A549 (cell line): ENCODE results near the gene ZNF511. TPM values are rescaled to one million over a fixed set of nuclear protein-coding genes. Genes with fewer than 3 reads are reported as not detected.
A peak's percentile ranks its signal among the peaks of the same experiment; 100 is the strongest.

ENCODE experiments used
- ATAC-seq, 2 experiments: fragments of 200-7000 bp in 1 of 2; fragments of >200 bp in 1 of 2; cut with Nextera tagmentation in 1 of 2; cut with Tn5 transposase in 1 of 2; 3 replicates each; pipeline versions ENCODE4 v1.8.0 to v1.9.1; 2018 to 2020; ENCODE audit warnings: mild to moderate bottlenecking in 1 of 2, moderate library complexity in 1 of 2
- CTCF ChIA-PET: fragments of 300-600 bp; sonication (Branson Sonifier 250); formaldehyde crosslinking; extraction: SDS; loops from one replicate; lab custom pipeline; 2021; ENCODE audit warnings: antibody characterized with exemption, inconsistent platforms; lab: Yijun Ruan, JAX
- POLR2A ChIA-PET: fragments of 350-600 bp; formaldehyde crosslinking; extraction: SDS; loops from one replicate; lab custom pipeline; 2021; ENCODE audit warnings: antibody characterized with exemption, inconsistent platforms; lab: Yijun Ruan, JAX
- DNase-seq, 2 experiments: peaks; one replicate each; pipeline versions ENCODE4 v3.0.0 to v3.0.0-alpha.2; 2011 to 2016; ENCODE audit warnings: low read depth in 1 of 2, low spot score in 1 of 2
- FAIRE-seq: peaks from 2 replicates; lab custom pipeline; 2011; peaks lifted over from hg19 to GRCh38; lab: Jason Lieb, UNC
- H3K27ac ChIP-seq, 2 experiments: fragments of >200 bp; sonication (Bioruptor Twin); formaldehyde crosslinking; 3 replicates each; pipeline ENCODE4 v1.5.1; 2016 to 2017
- H3K4me1 ChIP-seq: fragments of >200 bp; sonication (Bioruptor Twin); formaldehyde crosslinking; 3 replicates; pipeline ENCODE4 v1.6.1; 2016
- H3K4me2 ChIP-seq: fragments of >200 bp; sonication (Bioruptor Twin); formaldehyde crosslinking; 3 replicates; pipeline ENCODE4 v1.6.1; 2016
- H3K4me3 ChIP-seq: fragments of >200 bp; sonication (Bioruptor Twin); formaldehyde crosslinking; 3 replicates; pipeline ENCODE4 v1.5.1; 2016
- H3K9me3 ChIP-seq: fragments of >200 bp; sonication (Bioruptor Twin); formaldehyde crosslinking; 3 replicates; pipeline ENCODE4 v1.6.1; 2016
- ATOH8 ChIP-seq: fragments of 250-450 bp; sonication (Bioruptor Pico); IDR thresholded peaks from 2 replicates; pipeline ENCODE4 v1.5.0; 2020; ENCODE audit warnings: low read depth, mild to moderate bottlenecking, moderate library complexity
- BHLHE40 ChIP-seq: IDR thresholded peaks from 2 replicates; pipeline ENCODE4 v1.6.1; 2012; ENCODE audit warnings: low read depth, low read length, inconsistent platforms
- CEBPB ChIP-seq, 2 experiments: fragments of >200 bp in 1 of 2; sonication (Bioruptor Twin) in 1 of 2; formaldehyde crosslinking in 1 of 2; IDR thresholded peaks; 2 replicates each; pipeline ENCODE4 v1.6.1; 2012 to 2016
- CHD2 ChIP-seq: fragments of 150-350 bp; IDR thresholded peaks from 2 replicates; pipeline ENCODE4 v1.6.1; 2014; ENCODE audit warnings: low read length; ENCODE audit not compliant: partially characterized antibody
- CHD4 ChIP-seq: fragments of 200-600 bp; sonication (generic); IDR thresholded peaks from 2 replicates; pipeline ENCODE4 v1.6.1; 2016; ENCODE audit warnings: antibody characterized with exemption, mild to moderate bottlenecking, borderline replicate concordance
- FOSB ChIP-seq: fragments of 250-450 bp; sonication (Bioruptor Pico); IDR thresholded peaks from 2 replicates; pipeline ENCODE4 v1.5.0; 2020; ENCODE audit warnings: mild to moderate bottlenecking, moderate library complexity
- FOSL2 ChIP-seq, 2 experiments: fragments of 450-650 bp in 1 of 2; fragments of >200 bp in 1 of 2; sonication (Bioruptor Twin) in 1 of 2; formaldehyde crosslinking; IDR thresholded peaks; 2 replicates each; pipeline versions ENCODE4 v1.5.0 to v1.6.1; 2016 to 2020; ENCODE audit warnings: mild to moderate bottlenecking in 1 of 2, moderate library complexity in 1 of 2
- FOXS1 ChIP-seq: fragments of 250-450 bp; sonication (Bioruptor Pico); IDR thresholded peaks from 2 replicates; pipeline ENCODE4 v1.5.0; 2020; ENCODE audit warnings: mild to moderate bottlenecking, moderate library complexity
- GATA3 ChIP-seq: IDR thresholded peaks from 2 replicates; pipeline ENCODE4 v1.6.1; 2012; ENCODE audit warnings: borderline replicate concordance
- HDAC2 ChIP-seq: fragments of 200-600 bp; sonication (generic); IDR thresholded peaks from 2 replicates; pipeline ENCODE4 v1.6.1; 2016
- HOXB5 ChIP-seq: fragments of 250-450 bp; sonication (Bioruptor Pico); IDR thresholded peaks from 2 replicates; pipeline ENCODE4 v1.5.0; 2020; ENCODE audit warnings: mild to moderate bottlenecking, moderate library complexity
- JUN ChIP-seq, 2 experiments: fragments of >200 bp; sonication (Bioruptor Twin); formaldehyde crosslinking; IDR thresholded peaks; 2 replicates in 1 of 2; 3 replicates in 1 of 2; pipeline ENCODE4 v1.6.1; 2016 to 2017
- KDM5A ChIP-seq: fragments of 200-600 bp; sonication (generic); IDR thresholded peaks from 2 replicates; pipeline ENCODE4 v1.6.1; 2016; ENCODE audit warnings: antibody characterized with exemption, mild to moderate bottlenecking
- MAFK ChIP-seq: fragments of 450-650 bp; IDR thresholded peaks from 2 replicates; pipeline ENCODE4 v1.6.1; 2014; ENCODE audit not compliant: partially characterized antibody
- MAZ ChIP-seq: fragments of 150-350 bp; IDR thresholded peaks from 2 replicates; pipeline ENCODE4 v1.6.1; 2014; ENCODE audit warnings: antibody characterized with exemption, low read depth, low read length, borderline replicate concordance
- MYC ChIP-seq: IDR thresholded peaks from 2 replicates; pipeline ENCODE4 v1.6.1; 2012; ENCODE audit warnings: mild to moderate bottlenecking, inconsistent platforms, low read length, improper control_type of control experiment, borderline replicate concordance
- NFE2L2 ChIP-seq: fragments of 150-350 bp; conservative IDR thresholded peaks from 2 replicates; pipeline ENCODE4 v1.6.1; 2014; ENCODE audit warnings: low read length
- NR3C1 ChIP-seq: fragments of >200 bp; sonication (Bioruptor Twin); formaldehyde crosslinking; IDR thresholded peaks from 3 replicates; pipeline ENCODE4 v1.6.1; 2017
- PHF8 ChIP-seq: fragments of 200-600 bp; sonication (generic); IDR thresholded peaks from 2 replicates; pipeline ENCODE4 v1.6.1; 2016; ENCODE audit warnings: low read depth, mild to moderate bottlenecking, antibody characterized with exemption, moderate library complexity, borderline replicate concordance
- RAD21 ChIP-seq, 2 experiments: fragments of >200 bp in 1 of 2; sonication (Bioruptor Twin) in 1 of 2; formaldehyde crosslinking in 1 of 2; IDR thresholded peaks in 1 of 2; conservative IDR thresholded peaks in 1 of 2; 2 replicates in 1 of 2; 3 replicates in 1 of 2; pipeline ENCODE4 v1.6.1; 2012 to 2018; ENCODE audit warnings: inconsistent platforms in 1 of 2
- REST ChIP-seq: fragments of 200-600 bp; sonication (generic); IDR thresholded peaks from 2 replicates; pipeline ENCODE4 v1.6.1; 2016; ENCODE audit warnings: antibody characterized with exemption, mild to moderate bottlenecking, moderate library complexity
- RFX5 ChIP-seq: fragments of 450-650 bp; IDR thresholded peaks from 2 replicates; pipeline ENCODE4 v1.7.1; 2014; ENCODE audit warnings: antibody characterized with exemption, mild to moderate bottlenecking, moderate library complexity
- TP53 ChIP-seq: fragments of 250-450 bp; sonication (Bioruptor Pico); IDR thresholded peaks from 2 replicates; pipeline ENCODE4 v1.5.0; 2021; ENCODE audit warnings: mild to moderate bottlenecking, moderate library complexity
- ZC3H11A ChIP-seq: fragments of 450-650 bp; IDR thresholded peaks from 2 replicates; pipeline ENCODE4 v1.6.1; 2014; ENCODE audit warnings: antibody characterized with exemption, mild to moderate bottlenecking
- ZFP36 ChIP-seq: fragments of 450-650 bp; IDR thresholded peaks from 2 replicates; pipeline ENCODE4 v1.6.1; 2014; ENCODE audit warnings: borderline replicate concordance; ENCODE audit not compliant: partially characterized antibody
- ZSCAN20 ChIP-seq: fragments of 250-450 bp; sonication (Bioruptor Pico); IDR thresholded peaks from 2 replicates; pipeline ENCODE4 v1.8.0; 2022; ENCODE audit warnings: mild to moderate bottlenecking, moderate library complexity
- WGBS: methylation state at CpG from one replicate; pipeline ENCODE4 v1.1.6; 2017; ENCODE audit errors: missing lambda C conversion rate; 5-methylcytosine and 5-hydroxymethylcytosine counted together
- polyA plus RNA-seq, 4 experiments: library from polyadenylated mRNA; depleted of rRNA in 3 of 4; stranded (reverse); fragments of >200 nt; fragmentation: RNase III in 1 of 4; extraction: RNeasy Plus Mini Kit Qiagen cat#74134 plus additional on column Dnase treatment in 1 of 4; gene quantifications; 2 replicates in 3 of 4; 3 replicates in 1 of 4; pipeline ENCODE4 v1.2.3, GENCODE V29; 2011 to 2017
- TF ChIP-seq, protein P1 (sequence below): fragments of 150-350 bp; IDR thresholded peaks from 2 replicates; pipeline ENCODE4 v1.6.1; 2014; ENCODE audit warnings: low read depth, mild to moderate bottlenecking, low read length

Gene ZNF511
- polyA plus RNA-seq, 2 of the 4 experiments (the other 2 are of a cell fraction) = 40.2 to 43.6 TPM

GRCh38 chr10:133342942-133343341, 34.2 kb downstream of the ZNF511 start:
- H3K4me2 ChIP-seq = no peak overlapping the region
- no peaks in the 10 kb centered on the region for H3K9me3 ChIP-seq
- peaks cover 5% of the 10 kb centered on the region; the same call in 2 of the 3 replicates for H3K4me1 ChIP-seq
- ChIA-PET POLR2A (no interaction called here), CTCF (interaction anchor here (9.2 kb wide), 1 partner anchor 14 kb away, joined by 76 read pairs; no protein-coding TSS in a partner anchor)
- WGBS = 94% methylated on average over 8 of the region's 8 CpGs
- H3K27ac ChIP-seq = peak overlapping the region in 1 of 2 experiments; percentile 52; a peak in 3 of 6 replicates
- FAIRE-seq = no peak
- ATAC-seq = no peak
- DNase-seq = no peak
- H3K4me3 ChIP-seq = no peak overlapping the region
- no peak for TF ChIP-seq JUN (IDR thresholded peaks at IDR 0.05)
- TF ChIP-seq ATOH8 (CRISPR knock-in tag) = no peak
- no peak for TF ChIP-seq ZFP36
- no peak for TF ChIP-seq FOXS1 (CRISPR knock-in tag)
- TF ChIP-seq PHF8 = no peak
- TF ChIP-seq FOSL2 (IDR thresholded peaks at IDR 0.05) = no peak
- no peak for TF ChIP-seq FOSL2 (CRISPR knock-in tag; IDR thresholded peaks at IDR 0.05)
- no peak for TF ChIP-seq ZC3H11A
- TF ChIP-seq CHD4 = no peak
- TF ChIP-seq HDAC2 = no peak
- TF ChIP-seq FOSB (CRISPR knock-in tag) = no peak
- TF ChIP-seq, protein P1, sequence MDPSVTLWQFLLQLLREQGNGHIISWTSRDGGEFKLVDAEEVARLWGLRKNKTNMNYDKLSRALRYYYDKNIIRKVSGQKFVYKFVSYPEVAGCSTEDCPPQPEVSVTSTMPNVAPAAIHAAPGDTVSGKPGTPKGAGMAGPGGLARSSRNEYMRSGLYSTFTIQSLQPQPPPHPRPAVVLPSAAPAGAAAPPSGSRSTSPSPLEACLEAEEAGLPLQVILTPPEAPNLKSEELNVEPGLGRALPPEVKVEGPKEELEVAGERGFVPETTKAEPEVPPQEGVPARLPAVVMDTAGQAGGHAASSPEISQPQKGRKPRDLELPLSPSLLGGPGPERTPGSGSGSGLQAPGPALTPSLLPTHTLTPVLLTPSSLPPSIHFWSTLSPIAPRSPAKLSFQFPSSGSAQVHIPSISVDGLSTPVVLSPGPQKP = no peak
- TF ChIP-seq ZSCAN20 = no peak
- TF ChIP-seq MAZ = no peak
- TF ChIP-seq NR3C1 = no peak
- TF ChIP-seq RAD21 (conservative IDR thresholded peaks at IDR 0.05 in 1 of 2, IDR thresholded peaks at IDR 0.05 in 1 of 2) = no peak
- no peak for TF ChIP-seq KDM5A
- TF ChIP-seq MAFK = no peak
- no peak for TF ChIP-seq RFX5
- TF ChIP-seq MYC = no peak

DNA sequence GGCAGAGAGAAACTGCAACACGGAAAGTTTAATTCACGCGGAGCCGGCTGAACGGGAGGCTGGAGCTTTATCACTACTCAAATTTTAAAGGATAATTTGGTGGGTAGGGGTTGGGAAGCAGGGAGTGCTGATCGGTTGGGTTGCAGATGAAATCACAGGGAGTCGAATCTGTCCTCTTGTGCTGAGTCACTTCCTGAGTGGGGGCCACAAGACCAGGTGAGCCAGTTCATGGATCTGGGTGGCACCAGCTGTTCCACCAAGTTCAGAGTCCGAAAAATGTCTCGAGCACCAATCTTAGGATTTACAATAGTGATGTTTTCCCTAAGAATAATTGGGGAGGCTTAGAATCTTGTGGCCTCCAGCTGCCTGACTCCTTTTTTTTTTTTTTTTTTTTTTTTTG, 34.8 kb downstream of the ZNF511 start:
- ATAC-seq (no peak), FAIRE-seq (no peak), DNase-seq (no peak)
- CTCF ChIA-PET = interaction anchor here (0.7 to 9.2 kb wide), 2 partner anchors 15 to 18 kb away, joined by 3 to 76 read pairs; no protein-coding TSS in a partner anchor
- H3K9me3 ChIP-seq = no peaks in the 10 kb centered on the region
- no peak overlapping the region for H3K4me2 ChIP-seq
- POLR2A ChIA-PET = interaction anchor here (0.6 kb wide), 1 partner anchor 897 kb away, joined by 3 read pairs; no protein-coding TSS in a partner anchor
- H3K27ac ChIP-seq = peak overlapping the region in 1 of 2 experiments; percentile 52; a peak in 3 of 6 replicates
- H3K4me1 ChIP-seq = peaks cover 7% of the 10 kb centered on the region; the same call in 2 of the 3 replicates
- no peak overlapping the region for H3K4me3 ChIP-seq
- TF ChIP-seq GATA3 (no peak), NFE2L2 (no peak), ZSCAN20 (no peak), HOXB5 (no peak), REST (no peak), BHLHE40 (no peak), ZC3H11A (no peak), RFX5 (no peak), TP53 (CRISPR knock-in tag) (no peak), CEBPB (IDR thresholded peaks at IDR 0.05) (no peak), CHD2 (no peak), RAD21 (conservative IDR thresholded peaks at IDR 0.05 in 1 of 2, IDR thresholded peaks at IDR 0.05 in 1 of 2) (no peak)
- TF ChIP-seq, all 56 proteins: peak for 0
- 76% methylated on average over 9 of the region's 9 CpGs for WGBS
